Cardiac fibroblast (primary cell): Measurements from ENCODE around the gene SF1.
A peak's percentile ranks its signal among the peaks of the same experiment; 100 is the strongest.
"Not testable (repeated sequence)": the region's sequence is repeated elsewhere in the genome, so short reads cannot be mapped to it uniquely, and the experiment has no call there.

ENCODE experiments used
- DNase-seq, 2 donors: peaks; one replicate each; pipeline versions ENCODE4 v3.0.0 to v3.0.0-alpha.2; 2010; ENCODE audit warnings: low read depth in 2 of 2
- H3K4me3 ChIP-seq, 2 donors: replicated peaks in 1 of 2; 1 replicate in 1 of 2; 2 replicates in 1 of 2; pipeline ENCODE4 v1.5.1; 2011; ENCODE audit warnings: low read depth in 2 of 2, low read length in 2 of 2, mild to moderate bottlenecking in 2 of 2, moderate library complexity in 1 of 2
- CTCF ChIP-seq: IDR thresholded peaks from one replicate; pipeline ENCODE4 v1.5.1; 2011; ENCODE audit warnings: low read depth, mild to moderate bottlenecking, low read length, inconsistent platforms

SF1 gene, protein sequence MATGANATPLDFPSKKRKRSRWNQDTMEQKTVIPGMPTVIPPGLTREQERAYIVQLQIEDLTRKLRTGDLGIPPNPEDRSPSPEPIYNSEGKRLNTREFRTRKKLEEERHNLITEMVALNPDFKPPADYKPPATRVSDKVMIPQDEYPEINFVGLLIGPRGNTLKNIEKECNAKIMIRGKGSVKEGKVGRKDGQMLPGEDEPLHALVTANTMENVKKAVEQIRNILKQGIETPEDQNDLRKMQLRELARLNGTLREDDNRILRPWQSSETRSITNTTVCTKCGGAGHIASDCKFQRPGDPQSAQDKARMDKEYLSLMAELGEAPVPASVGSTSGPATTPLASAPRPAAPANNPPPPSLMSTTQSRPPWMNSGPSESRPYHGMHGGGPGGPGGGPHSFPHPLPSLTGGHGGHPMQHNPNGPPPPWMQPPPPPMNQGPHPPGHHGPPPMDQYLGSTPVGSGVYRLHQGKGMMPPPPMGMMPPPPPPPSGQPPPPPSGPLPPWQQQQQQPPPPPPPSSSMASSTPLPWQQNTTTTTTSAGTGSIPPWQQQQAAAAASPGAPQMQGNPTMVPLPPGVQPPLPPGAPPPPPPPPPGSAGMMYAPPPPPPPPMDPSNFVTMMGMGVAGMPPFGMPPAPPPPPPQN

GRCh38 chr11:64778473-64779298 lies at the start of gene SF1:
SF1 (minus strand) TSS chr11:64778542; CDS start chr11:64778392, 150 bp downstream.
- peak; percentile 100 for DNase-seq
- TF ChIP-seq CTCF = no peak
- peak within 1 kb of the TSS; percentile 65 to 87 for H3K4me3 ChIP-seq

- no peak for TF ChIP-seq CTCF
- DNase-seq = no peak
- H3K4me3 ChIP-seq = no peak overlapping the region
Measured at GRCh38 chr11:64827451-64827839, 49.1 kb upstream of the SF1 start.

GRCh38 chr11:64826578-64827450 lies 48.5 kb upstream of the SF1 start:
- TF ChIP-seq CTCF = no peak
- no peak for DNase-seq
- H3K4me3 ChIP-seq = no peak overlapping the region

GRCh38 chr11:64826062-64826461 lies 47.7 kb upstream of the SF1 start:
- no peak for TF ChIP-seq CTCF
- H3K4me3 ChIP-seq = no peak overlapping the region

DNA sequence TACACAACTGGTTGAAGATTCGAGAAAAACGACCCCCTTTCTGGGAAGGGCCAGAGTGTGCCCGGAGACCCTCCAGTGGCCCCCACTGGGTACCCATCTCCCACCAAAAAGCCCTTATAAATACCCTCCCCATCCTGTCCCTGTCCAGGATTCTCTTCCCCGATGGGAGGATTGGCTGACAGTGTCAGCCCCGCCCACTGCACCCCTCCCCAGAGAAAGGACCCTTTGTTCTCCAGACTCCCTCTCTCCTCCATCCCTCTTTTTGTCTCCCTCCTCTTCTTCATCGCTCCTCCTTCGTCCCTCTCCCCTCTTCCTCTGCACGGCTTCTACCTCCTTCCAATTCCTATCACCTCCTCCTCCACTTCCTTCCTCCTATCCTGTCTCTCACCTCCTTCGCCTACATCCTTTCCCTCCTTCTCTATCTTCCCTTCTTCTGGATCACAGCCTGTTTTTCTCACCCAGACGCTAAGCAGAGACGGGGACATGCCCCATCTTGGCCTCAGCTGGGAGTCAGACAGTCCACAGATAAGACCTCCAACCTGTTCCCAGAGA lies 45.3 kb upstream of the SF1 start:
- no peak overlapping the region for H3K4me3 ChIP-seq
- DNase-seq = no peak
- no peak for TF ChIP-seq CTCF

More at GRCh38 chr11:64826062-64826461, 47.7 kb upstream of the SF1 start:
- no peak for DNase-seq

GRCh38 chr11:64817476-64817875 lies 39.1 kb upstream of the SF1 start:
- H3K4me3 ChIP-seq = no peak overlapping the region
- no peak for TF ChIP-seq CTCF
- no peak for DNase-seq

DNA sequence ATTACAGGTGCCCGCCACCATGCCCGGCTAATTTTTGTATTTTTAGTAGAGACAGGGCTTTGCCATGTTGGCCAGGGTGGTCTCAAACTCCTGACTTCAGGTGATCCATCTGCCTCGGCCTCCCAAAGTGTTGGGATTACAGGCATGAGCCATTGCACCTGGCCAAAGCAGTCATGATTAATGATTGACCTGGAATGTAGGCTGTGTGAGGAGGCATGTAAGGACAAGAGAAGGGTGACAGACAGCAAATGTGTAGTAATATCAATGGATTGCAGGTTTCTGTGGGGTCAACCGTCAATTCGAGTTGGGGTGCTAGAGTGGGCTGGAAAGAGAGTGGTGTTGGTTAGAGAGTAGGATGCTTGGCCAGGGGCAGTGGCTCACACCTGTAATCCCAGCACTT lies 37.1 kb upstream of the SF1 start:
- H3K4me3 ChIP-seq, DNase-seq: not testable (repeated sequence)
